Measurements from ENCODE around the gene ZNF385C.
"Not testable (repeated sequence)": the region's sequence is repeated elsewhere in the genome, so short reads cannot be mapped to it uniquely, and the experiment has no call there.

ZNF385C gene

GRCh38 chr17:42016941-42017865 is 81.1 kb downstream of the ZNF385C start, which contains the start of gene DNAJC7:
TSS of gene DNAJC7 (minus strand) at chr17:42017439. CDS start at chr17:42017416, 23 bp downstream.
- DNase-seq = peak; percentile 98

DNA sequence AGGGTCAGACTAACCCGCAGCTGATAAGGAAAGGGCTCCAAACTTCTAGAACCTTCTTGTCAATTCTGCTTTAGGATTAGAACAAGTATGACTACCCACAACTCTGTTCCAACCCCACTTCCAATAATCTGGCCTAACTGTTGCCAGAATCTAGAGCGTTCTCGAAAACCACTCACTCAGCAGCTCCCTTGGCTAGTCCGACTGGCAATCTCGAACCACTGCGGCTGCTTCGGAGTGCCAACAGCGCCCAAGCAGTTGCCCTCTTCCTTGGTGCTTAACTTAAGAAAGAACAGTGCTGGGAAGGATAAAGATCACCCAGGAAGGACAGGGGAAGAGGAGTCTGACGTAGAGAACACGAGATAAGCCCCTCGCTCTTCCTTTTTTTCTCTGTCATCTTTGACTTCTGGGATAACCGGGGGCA is 81.9 kb downstream of the ZNF385C start:
- peak; percentile 55 for DNase-seq

GRCh38 chr17:42013740-42014139 is 84.5 kb downstream of the ZNF385C start:
- DNase-seq = not testable (repeated sequence)

- DNase-seq = not testable (repeated sequence)
Measured at GRCh38 chr17:42012363-42012762, 85.9 kb downstream of the ZNF385C start.

- peak; percentile 63 for DNase-seq
Measured at GRCh38 chr17:42010898-42011516, 87.3 kb downstream of the ZNF385C start.

GRCh38 chr17:42010266-42010680 is 88.0 kb downstream of the ZNF385C start:
- peak; percentile 35 for DNase-seq

DNA sequence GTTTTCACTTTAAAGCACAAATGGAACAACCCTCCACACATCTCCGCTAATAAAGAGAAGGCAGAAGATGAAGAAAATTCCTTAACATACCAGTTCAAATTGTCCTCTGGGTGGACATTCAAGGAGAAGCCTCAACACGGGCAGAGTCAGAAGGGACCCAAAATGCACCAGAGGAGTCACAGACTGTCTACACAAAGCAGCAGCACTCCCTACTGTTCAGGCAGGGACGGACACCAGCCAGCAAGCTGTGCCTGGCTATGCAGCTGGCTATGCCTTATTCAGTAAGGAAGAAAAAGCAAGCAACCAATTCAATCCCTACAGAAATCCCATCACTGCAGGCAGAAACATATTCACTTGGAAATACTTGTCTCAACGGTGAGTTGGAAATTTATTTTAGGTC is 89.1 kb downstream of the ZNF385C start:
- peak; percentile 35 for DNase-seq

- DNase-seq = no peak
Measured at GRCh38 chr17:42005166-42005565, 93.1 kb downstream of the ZNF385C start.

DNA sequence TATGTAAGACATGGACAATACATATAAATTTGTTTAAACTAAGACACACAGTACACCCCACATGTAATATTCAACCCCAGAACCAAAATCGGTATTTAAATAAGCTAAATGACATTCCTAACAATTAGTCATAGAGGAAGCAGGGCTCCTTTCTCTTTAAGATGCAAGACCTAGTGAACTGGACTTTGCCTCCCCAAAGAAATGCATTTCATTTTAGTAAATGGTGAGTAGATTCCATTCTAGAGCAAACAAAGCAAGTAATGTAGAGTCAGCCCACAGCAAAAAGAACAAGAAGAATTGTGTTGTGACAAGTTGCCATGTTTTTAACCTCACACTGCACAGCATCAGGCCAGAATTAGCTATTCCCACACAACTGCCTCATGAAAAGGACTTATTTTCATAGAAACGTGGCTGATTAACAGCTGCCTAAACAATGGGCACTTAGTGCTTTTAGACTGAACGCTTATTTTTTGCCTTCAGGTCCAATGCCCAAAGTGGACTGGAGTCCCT is 95.4 kb downstream of the ZNF385C start:
- DNase-seq = no peak

DNA sequence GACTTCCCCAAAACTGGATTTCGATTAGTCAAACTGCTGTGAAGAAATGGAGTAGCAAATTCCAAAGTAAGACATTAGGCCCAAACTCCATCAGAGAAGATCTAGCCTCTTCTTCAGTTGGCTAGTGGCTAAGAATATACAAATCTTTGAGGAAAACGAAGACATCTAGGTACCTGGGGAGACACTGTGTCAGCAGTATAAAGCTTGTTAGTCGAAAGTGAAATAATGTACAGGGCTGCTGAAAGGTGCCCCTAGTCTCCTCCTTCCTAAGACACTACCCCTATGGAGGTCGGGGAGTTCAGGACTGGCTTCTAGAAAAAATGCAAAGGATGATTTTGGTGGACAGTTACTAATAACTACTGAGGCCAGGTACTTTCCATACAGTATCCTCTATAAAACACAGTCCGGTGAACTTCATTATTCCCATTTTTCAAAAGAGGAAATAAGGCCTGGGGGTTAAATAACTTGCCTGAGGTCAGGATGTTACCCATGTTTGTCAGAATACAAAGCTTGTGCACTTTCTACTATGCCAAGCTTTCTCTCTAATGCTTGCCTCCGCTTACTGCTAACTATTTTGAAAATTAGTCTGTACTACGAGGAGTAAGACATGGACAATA is 96.0 kb downstream of the ZNF385C start:
- no peak for DNase-seq

GRCh38 chr17:42001729-42002128 is 96.5 kb downstream of the ZNF385C start:
- DNase-seq = no peak

GRCh38 chr17:42000413-42001133 is 97.7 kb downstream of the ZNF385C start:
- no peak for DNase-seq

DNA sequence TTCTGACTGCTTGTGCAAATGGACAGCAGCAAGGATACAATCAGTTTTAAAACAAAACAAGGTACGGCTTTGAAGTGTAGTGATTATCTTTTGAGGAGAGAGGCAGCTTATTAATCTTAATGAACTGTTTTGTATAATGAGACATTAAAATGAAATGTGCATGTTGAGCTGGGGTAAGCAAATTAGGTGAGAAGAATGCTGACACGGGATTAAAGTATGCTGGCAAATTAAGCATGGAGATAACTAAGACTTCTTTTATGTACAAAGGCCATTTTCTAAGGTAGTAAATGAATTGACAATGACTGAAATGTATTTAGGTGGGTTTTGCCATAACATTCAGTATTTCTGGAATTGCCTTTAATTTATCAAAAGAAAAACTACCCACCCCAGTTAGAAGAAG is 99.8 kb downstream of the ZNF385C start:
- no peak for DNase-seq

GRCh38 chr17:41996855-41997164 is 101.5 kb downstream of the ZNF385C start:
- no peak for DNase-seq

DNA sequence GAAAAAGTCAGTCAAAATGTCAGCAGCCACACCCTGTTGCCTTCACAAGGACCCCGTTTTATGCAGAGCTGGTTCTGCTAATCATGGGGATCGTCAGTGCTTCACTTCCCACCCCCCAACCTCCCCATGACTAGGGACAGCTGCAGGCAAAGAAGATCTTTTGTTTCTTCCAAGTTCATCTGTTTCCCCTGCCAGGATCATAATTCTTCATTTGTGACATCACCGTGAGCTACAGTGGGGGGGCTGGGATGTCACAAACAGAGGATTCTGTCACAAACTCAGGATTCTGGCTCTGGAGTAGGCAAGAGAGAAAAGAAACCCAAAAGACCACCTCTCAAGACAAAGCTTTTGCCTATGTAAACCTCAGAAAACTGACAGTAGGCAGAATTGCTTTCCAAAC is 105.7 kb downstream of the ZNF385C start:
- no peak for DNase-seq

DNA sequence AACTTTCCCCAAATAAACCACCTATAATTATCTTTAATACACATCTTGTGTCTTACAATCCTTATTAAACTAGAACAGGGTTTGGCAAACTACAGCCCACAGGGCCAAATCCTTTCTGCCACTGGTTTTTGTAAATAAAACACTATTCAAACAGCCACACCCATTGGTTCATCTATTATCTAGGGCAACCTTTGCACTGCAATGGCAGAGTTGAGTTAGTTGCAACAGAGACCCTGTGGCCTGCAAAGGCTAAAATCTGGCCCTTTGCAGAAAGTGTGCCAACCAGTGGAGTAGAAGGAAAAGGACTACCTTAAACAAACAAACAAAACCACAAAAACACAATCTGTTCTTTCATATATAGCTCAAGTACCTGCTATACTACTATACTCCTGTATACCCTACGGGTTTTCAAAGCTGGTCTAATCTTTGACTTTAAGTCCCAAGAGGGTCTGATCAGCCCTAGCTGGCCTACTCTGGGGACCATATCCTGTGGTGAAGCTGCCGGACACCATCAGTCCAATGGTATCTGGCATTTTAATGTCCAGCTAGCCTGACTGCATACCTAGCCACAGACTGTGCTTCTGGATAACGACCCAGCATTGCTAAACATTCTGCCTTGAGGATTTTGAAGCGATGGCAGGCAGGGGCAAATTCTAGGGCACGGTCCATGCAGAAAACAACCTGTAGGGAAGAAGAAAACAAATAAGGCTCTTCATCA is 108.4 kb downstream of the ZNF385C start:
- no peak for DNase-seq

GRCh38 chr17:41988418-41988817 is 109.9 kb downstream of the ZNF385C start:
- no peak for DNase-seq

- DNase-seq = no peak
Measured at GRCh38 chr17:41987642-41988041, 110.6 kb downstream of the ZNF385C start.

DNA sequence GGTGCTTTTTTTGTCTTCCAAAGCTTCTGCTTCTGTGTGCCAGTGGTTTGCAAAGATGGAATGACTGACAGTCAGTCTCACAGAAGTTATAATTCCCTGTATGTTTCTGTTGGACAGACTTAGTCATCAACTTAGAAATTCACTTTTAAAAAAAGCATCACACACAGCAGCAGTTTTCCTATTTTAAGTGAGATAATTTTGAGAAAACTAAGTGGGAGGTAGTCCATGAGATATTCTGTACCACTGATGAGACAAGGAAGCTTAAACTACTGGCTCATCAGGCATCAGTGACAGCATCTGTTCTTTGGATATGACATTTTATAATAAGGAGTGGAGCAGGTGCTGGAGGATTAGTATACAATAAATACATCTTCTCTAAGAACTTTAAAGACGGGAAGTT is 111.6 kb downstream of the ZNF385C start:
- no peak for DNase-seq

- DNase-seq = no peak
Measured at GRCh38 chr17:41985919-41986318, 112.4 kb downstream of the ZNF385C start.

- DNase-seq = no peak
Measured at GRCh38 chr17:41984454-41984853, 113.8 kb downstream of the ZNF385C start.

All from hematopoietic multipotent progenitor cell treated with erythropoietin and hydrocortisone succinate and interleukin-3 and kit ligand, for 4 days (in vitro differentiated cells).